PC-9 (cell line): ENCODE measurements around the gene ASB16.

ENCODE experiments used
- EZH2 ChIP-seq: fragments of 200-600 bp; sonication (generic); IDR thresholded peaks from 2 replicates; pipeline ENCODE4 v1.8.0; 2017; ENCODE audit warnings: antibody characterized with exemption, low read depth
- TF ChIP-seq, protein P1 (sequence below): fragments of 200-600 bp; sonication (generic); conservative IDR thresholded peaks from 2 replicates; pipeline ENCODE4 v1.6.1; 2017; ENCODE audit warnings: mixed run types, antibody characterized with exemption, mild to moderate bottlenecking, moderate library complexity

DNA sequence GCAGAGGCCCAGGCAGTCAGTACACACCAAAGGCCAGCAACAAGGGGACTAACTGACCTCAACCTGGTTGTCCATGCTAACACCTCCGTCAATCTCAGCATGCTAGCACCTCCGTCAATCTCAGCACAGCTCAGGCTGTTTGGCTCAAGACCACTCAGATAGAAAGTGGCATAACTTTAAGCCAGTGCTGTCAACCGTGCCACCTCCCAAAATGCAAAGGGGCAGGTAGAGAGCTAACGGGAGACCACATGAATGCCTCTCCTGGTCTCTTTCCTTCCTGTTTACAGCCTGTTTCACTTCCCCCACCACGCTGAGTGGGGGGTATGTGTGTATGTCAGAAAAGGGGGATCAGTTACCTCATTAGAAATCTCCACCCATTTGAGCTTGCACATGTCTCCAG, 45.7 kb downstream of the ASB16 start:
- TF ChIP-seq, protein P1, sequence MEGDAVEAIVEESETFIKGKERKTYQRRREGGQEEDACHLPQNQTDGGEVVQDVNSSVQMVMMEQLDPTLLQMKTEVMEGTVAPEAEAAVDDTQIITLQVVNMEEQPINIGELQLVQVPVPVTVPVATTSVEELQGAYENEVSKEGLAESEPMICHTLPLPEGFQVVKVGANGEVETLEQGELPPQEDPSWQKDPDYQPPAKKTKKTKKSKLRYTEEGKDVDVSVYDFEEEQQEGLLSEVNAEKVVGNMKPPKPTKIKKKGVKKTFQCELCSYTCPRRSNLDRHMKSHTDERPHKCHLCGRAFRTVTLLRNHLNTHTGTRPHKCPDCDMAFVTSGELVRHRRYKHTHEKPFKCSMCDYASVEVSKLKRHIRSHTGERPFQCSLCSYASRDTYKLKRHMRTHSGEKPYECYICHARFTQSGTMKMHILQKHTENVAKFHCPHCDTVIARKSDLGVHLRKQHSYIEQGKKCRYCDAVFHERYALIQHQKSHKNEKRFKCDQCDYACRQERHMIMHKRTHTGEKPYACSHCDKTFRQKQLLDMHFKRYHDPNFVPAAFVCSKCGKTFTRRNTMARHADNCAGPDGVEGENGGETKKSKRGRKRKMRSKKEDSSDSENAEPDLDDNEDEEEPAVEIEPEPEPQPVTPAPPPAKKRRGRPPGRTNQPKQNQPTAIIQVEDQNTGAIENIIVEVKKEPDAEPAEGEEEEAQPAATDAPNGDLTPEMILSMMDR, result no peak
- no peak for TF ChIP-seq EZH2
